ENCODE measurements around the gene CFAP54.

CFAP54 gene

GRCh38 chr12:96811083-96811482 is 321.7 kb downstream of the CFAP54 start:
- no peak for TF ChIP-seq ZNF274 (IDR thresholded peaks at IDR 0.05; ENCODE audit: low read depth, low read length)
- H3K4me3 ChIP-seq (ENCODE audit: low read length) = no peak overlapping the region

DNA sequence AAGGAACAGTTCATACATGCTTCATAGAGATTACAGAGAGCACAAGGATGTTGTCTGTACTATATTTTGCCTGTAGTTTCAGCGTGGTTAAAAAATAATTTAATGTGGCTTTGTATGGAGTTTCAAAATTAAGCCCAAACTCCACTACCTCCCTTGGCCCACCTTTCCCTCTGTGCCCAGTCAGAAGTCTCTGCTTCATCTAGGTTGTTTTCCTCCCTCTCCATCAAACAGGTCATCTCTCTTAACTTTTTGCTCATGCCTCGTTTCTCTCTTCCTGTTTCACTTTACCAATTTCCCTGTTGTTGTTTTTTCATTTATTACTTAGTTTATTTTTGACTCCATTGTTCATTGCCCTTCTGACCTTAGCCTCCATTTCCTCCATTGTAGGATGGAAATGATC is 322.8 kb downstream of the CFAP54 start:
- no peak overlapping the region for H3K4me3 ChIP-seq (ENCODE audit: low read length)
- TF ChIP-seq ZNF274 (IDR thresholded peaks at IDR 0.05; ENCODE audit: low read depth, low read length) = no peak

DNA sequence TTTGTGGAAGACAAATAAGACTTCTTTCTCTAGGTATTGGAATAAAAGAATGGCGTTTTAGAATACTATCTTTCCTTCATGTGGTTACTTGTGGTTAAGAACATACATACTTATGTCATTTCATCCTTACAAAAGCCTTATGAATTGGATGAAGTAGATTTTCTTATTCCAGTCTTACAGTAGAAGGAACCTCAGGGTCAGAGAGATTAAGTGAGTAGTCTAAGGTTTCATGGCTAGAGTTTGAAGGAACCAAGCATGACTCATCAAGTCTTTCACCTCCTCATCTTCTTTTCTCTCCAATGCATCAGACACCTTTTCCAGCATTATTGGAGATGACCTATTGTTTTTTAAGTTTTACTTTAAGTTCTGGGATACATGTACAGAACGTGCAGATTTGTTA is 324.8 kb downstream of the CFAP54 start:
- no peak overlapping the region for H3K4me3 ChIP-seq (ENCODE audit: low read length)
- TF ChIP-seq ZNF274 (IDR thresholded peaks at IDR 0.05; ENCODE audit: low read depth, low read length) = no peak

GRCh38 chr12:96821592-96821991 is 332.2 kb downstream of the CFAP54 start:
- H3K4me3 ChIP-seq (ENCODE audit: low read length) = no peak overlapping the region
- no peak for TF ChIP-seq ZNF274 (IDR thresholded peaks at IDR 0.05; ENCODE audit: low read depth, low read length)

GRCh38 chr12:96822641-96823040 is 333.3 kb downstream of the CFAP54 start:
- TF ChIP-seq ZNF274 (IDR thresholded peaks at IDR 0.05; ENCODE audit: low read depth, low read length) = no peak
- no peak overlapping the region for H3K4me3 ChIP-seq (ENCODE audit: low read length)

- TF ChIP-seq ZNF274 (IDR thresholded peaks at IDR 0.05; ENCODE audit: low read depth, low read length) = no peak
- no peak overlapping the region for H3K4me3 ChIP-seq (ENCODE audit: low read length)
These were observed 334.9 kb downstream of the CFAP54 start for GRCh38 chr12:96824074-96824837.

DNA sequence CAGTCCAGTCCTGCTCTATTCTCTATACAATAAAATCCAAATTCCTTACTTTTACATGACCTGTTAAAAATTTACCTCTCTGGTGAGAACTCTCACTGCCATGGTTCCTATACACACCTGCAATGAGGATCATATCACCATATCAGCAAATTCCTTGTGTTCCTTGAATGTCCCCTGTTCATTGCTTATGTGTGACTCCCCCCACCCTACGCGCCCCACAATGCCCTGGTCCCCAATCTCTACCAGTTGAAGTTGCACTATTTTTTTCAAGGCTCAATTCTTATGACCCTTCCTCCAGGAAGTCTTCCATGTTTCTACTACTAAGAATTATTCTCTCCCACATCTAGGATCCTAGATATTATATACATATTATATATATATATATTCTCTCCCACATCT is 335.5 kb downstream of the CFAP54 start:
- TF ChIP-seq ZNF274 (IDR thresholded peaks at IDR 0.05; ENCODE audit: low read depth, low read length) = no peak
- H3K4me3 ChIP-seq (ENCODE audit: low read length) = no peak overlapping the region

DNA sequence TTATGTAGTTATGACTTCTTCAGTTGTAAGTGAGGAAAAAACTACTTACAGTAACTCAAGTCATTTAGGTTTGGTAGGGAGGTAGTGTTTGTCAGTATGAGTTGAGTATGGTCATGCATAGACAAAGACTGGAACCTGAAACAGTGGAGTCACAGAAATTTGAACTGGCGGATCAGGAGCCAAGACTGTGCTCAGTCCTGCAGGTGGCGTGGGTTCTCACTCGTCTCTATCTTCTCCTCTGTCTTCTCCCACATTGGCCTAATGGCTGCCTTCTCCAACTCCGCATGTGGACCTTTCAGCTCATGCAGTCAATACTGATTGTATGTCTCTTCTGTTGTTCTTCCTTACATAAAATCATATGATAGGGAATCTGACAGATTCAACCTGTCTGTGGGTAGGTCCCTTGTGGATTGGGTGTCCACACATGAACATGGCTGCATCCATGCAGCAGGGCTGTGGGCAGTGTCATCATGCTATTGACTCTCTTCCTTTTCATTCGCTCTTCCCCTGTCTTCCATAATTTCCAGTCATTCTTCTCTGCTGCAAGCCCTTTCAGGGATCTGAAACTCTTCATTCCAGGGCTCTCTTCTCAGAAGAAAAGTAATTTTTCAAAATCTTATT is 338.9 kb downstream of the CFAP54 start:
- H3K4me3 ChIP-seq (ENCODE audit: low read length) = no peak overlapping the region
- TF ChIP-seq ZNF274 (IDR thresholded peaks at IDR 0.05; ENCODE audit: low read depth, low read length) = no peak

DNA sequence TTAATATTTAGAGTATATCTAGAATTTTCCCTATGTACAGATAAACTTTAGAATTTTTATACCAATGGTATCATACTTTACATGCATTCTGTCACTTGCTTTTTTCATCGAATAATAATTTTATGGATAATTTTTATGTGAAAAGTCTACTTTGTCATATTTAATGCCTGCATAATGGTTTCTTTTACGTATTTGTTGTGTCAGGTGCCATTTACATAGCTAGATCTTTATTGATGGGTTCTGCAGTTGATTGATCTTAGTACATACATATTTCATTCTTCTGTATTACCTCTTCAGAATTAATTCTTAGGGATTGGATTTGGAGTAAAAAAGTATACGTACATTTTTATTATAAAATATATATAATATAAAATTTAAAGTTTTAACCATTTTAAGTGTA is 340.0 kb downstream of the CFAP54 start:
- no peak for TF ChIP-seq ZNF274 (IDR thresholded peaks at IDR 0.05; ENCODE audit: low read depth, low read length)
- no peak overlapping the region for H3K4me3 ChIP-seq (ENCODE audit: low read length)

DNA sequence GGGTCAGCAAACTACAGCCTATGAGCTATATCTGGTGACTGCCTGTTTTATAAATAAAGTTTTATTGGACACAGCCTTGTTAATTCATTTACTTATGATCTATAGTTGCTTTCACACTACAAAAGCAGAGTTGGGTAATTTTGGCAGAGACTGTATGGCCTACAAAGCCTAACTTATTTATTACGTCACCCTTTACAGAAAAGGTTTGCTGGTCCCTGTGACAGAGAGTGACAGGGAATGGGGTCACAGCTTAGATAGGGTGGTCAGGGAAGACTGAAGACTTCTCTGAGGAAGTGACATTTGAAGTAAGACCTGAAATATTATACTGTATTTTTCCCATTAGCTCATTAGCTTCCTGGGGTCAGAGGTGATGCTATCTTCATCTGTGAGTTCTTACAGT is 342.0 kb downstream of the CFAP54 start:
- H3K4me3 ChIP-seq (ENCODE audit: low read length) = no peak overlapping the region
- TF ChIP-seq ZNF274 (IDR thresholded peaks at IDR 0.05; ENCODE audit: low read depth, low read length) = no peak

- no peak overlapping the region for H3K4me3 ChIP-seq (ENCODE audit: low read length)
- TF ChIP-seq ZNF274 (IDR thresholded peaks at IDR 0.05; ENCODE audit: low read depth, low read length) = no peak
These were observed 356.9 kb downstream of the CFAP54 start for GRCh38 chr12:96846293-96846692.

GRCh38 chr12:96850676-96851075 is 361.3 kb downstream of the CFAP54 start:
- TF ChIP-seq ZNF274 (IDR thresholded peaks at IDR 0.05; ENCODE audit: low read depth, low read length) = no peak
- H3K4me3 ChIP-seq (ENCODE audit: low read length) = no peak overlapping the region

GRCh38 chr12:96858162-96858561 is 368.8 kb downstream of the CFAP54 start:
- no peak for TF ChIP-seq ZNF274 (IDR thresholded peaks at IDR 0.05; ENCODE audit: low read depth, low read length)
- no peak overlapping the region for H3K4me3 ChIP-seq (ENCODE audit: low read length)

DNA sequence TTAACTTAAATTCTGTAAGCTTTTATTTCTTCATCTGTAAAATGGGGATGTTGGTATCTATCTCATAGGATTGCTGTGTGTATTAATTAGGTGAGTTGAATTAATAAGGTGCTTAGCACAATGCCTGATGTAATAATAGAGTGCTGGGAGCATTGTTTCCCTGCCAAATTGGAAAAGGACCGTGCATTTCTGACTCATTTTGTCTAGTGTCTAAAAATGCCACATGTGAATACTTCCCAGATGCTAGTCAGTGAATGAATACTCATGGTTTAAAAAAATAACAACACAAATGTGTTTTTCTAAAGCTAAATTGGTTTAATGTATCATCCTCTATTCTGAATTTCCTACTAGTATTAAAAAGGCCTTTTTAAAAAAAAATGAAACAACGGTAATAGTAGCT is 372.3 kb downstream of the CFAP54 start:
- no peak overlapping the region for H3K4me3 ChIP-seq (ENCODE audit: low read length)
- TF ChIP-seq ZNF274 (IDR thresholded peaks at IDR 0.05; ENCODE audit: low read depth, low read length) = no peak

DNA sequence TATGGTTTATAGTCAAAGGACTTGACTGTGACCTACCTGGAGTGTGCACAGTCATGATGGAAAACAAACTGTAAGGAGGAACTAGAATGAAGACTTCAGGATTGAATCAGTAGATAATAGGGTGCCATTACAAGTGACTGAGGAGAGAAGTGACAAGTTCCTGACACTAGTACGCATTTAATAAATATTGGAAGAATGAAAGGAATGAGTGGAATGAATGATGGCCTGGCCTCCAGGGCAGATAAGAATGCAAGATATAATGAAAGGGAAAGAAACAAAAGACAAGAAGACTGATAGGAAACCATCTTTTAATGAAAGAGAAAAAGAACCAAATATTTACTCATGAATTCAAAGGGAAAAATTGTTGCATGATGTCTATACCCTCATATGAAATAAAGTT is 372.9 kb downstream of the CFAP54 start:
- no peak for TF ChIP-seq ZNF274 (IDR thresholded peaks at IDR 0.05; ENCODE audit: low read depth, low read length)
- H3K4me3 ChIP-seq (ENCODE audit: low read length) = no peak overlapping the region
